ENCODE results near the gene LBX1.

GRCh38 chr10:101246639-101247038 lies 17.4 kb upstream of the LBX1 start:
- TF ChIP-seq, protein P1, sequence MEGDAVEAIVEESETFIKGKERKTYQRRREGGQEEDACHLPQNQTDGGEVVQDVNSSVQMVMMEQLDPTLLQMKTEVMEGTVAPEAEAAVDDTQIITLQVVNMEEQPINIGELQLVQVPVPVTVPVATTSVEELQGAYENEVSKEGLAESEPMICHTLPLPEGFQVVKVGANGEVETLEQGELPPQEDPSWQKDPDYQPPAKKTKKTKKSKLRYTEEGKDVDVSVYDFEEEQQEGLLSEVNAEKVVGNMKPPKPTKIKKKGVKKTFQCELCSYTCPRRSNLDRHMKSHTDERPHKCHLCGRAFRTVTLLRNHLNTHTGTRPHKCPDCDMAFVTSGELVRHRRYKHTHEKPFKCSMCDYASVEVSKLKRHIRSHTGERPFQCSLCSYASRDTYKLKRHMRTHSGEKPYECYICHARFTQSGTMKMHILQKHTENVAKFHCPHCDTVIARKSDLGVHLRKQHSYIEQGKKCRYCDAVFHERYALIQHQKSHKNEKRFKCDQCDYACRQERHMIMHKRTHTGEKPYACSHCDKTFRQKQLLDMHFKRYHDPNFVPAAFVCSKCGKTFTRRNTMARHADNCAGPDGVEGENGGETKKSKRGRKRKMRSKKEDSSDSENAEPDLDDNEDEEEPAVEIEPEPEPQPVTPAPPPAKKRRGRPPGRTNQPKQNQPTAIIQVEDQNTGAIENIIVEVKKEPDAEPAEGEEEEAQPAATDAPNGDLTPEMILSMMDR (IDR thresholded peaks at IDR 0.05): no peak
- no peak for TF ChIP-seq POLR2A (IDR thresholded peaks at IDR 0.05)

Measured in prostate gland (tissue), 2 donors.